Natural killer cell (primary cell): ENCODE data around the gene SLCO3A1. TPM values are rescaled to one million over a fixed set of nuclear protein-coding genes. Genes with fewer than 3 reads are reported as not detected.
A peak's percentile ranks its signal among the peaks of the same experiment; 100 is the strongest.

Experiments
- ATAC-seq, 3 donors: fragments of 150-1000 bp in 2 of 3; fragments of 200-7000 bp in 1 of 3; cut with Tn5 transposase; 1 replicate in 1 of 3; 2 replicates in 2 of 3; pipeline ENCODE4 v1.10.0; 2021; ENCODE audit warnings: mild to moderate bottlenecking in 2 of 3, moderate library complexity in 2 of 3
- DNase-seq, 2 donors: peaks; one replicate each; pipeline versions ENCODE4 v3.0.0 to v3.0.0-alpha.2; 2013 to 2021; ENCODE audit warnings: mixed read lengths in 1 of 2
- H3K27ac ChIP-seq: one replicate; pipeline ENCODE4 v1.5.1; 2013; ENCODE audit warnings: mild to moderate bottlenecking, low read length
- H3K27me3 ChIP-seq: one replicate; pipeline ENCODE4 v1.6.1; 2013; ENCODE audit warnings: low read length; ENCODE audit not compliant: control insufficient read depth, insufficient read depth
- H3K36me3 ChIP-seq: one replicate; pipeline ENCODE4 v1.6.1; 2013; ENCODE audit warnings: low read length; ENCODE audit not compliant: control insufficient read depth, insufficient read depth
- H3K4me1 ChIP-seq: one replicate; pipeline ENCODE4 v1.6.1; 2013; ENCODE audit warnings: low read length; ENCODE audit not compliant: control insufficient read depth, insufficient read depth
- H3K4me3 ChIP-seq: one replicate; pipeline ENCODE4 v1.5.1; 2013; ENCODE audit warnings: low read length
- H3K9me3 ChIP-seq: one replicate; pipeline ENCODE4 v1.6.1; 2013; ENCODE audit warnings: low read length; ENCODE audit not compliant: control insufficient read depth, insufficient read depth
- H3K27ac Mint-ChIP-seq, 2 donors: one replicate each; pipeline ENCODE4 v1.8.0; 2022; ENCODE audit warnings: mild to moderate bottlenecking in 2 of 2, mixed read lengths in 2 of 2, moderate library complexity in 1 of 2
- H3K27me3 Mint-ChIP-seq, 2 donors: one replicate each; pipeline ENCODE4 v1.8.0; 2022; ENCODE audit warnings: low read depth in 2 of 2, mixed read lengths in 2 of 2
- H3K36me3 Mint-ChIP-seq: one replicate; pipeline ENCODE4 v1.8.0; 2022; ENCODE audit warnings: mixed read lengths
- H3K4me1 Mint-ChIP-seq, 2 donors: one replicate each; pipeline ENCODE4 v1.8.0; 2022; ENCODE audit warnings: mixed read lengths in 2 of 2
- H3K4me3 Mint-ChIP-seq: one replicate; pipeline ENCODE4 v1.8.0; 2022; ENCODE audit warnings: mild to moderate bottlenecking, moderate library complexity, mixed read lengths
- H3K9me3 Mint-ChIP-seq, 2 donors: one replicate each; pipeline ENCODE4 v1.8.0; 2022; ENCODE audit warnings: mixed read lengths in 2 of 2
- WGBS: methylation state at CpG from one replicate; pipeline ENCODE4 v1.1.7; 2013; ENCODE audit warnings: missing lambda C conversion rate; ENCODE audit not compliant: insufficient coverage; 5-methylcytosine and 5-hydroxymethylcytosine counted together
- intact Hi-C: fragments of 100-400 bp; cut with micrococcal nuclease; formaldehyde crosslinking; loops from one replicate; pipeline ENCODE4 v1.14.2; 2022
- total RNA-seq, 4 donors: library from RNA; stranded (reverse); fragments of 120-200 nt in 1 of 4; gene quantifications; one replicate each; pipeline versions ENCODE4 v1.2.3 to v1.2.4, GENCODE V29; 2013 to 2022
- TF ChIP-seq, protein P1 (sequence below): fragments of 200-600 bp; IDR thresholded peaks from one replicate; pipeline ENCODE4 v1.8.0; 2022; ENCODE audit warnings: antibody characterized with exemption

SLCO3A1 gene
- total RNA-seq, 3 donors from 2014 or later (not counting 1 experiment from before 2014, with no cell fraction given) = 48.5 to 73.5 (median 68.8) TPM

GRCh38 chr15:91965501-91966193 lies 112.1 kb downstream of the SLCO3A1 start:
- Mint-ChIP-seq H3K27me3 (no peaks in the 10 kb centered on the region), H3K4me1 (peaks cover 66 to 68% of the 10 kb centered on the region in 2 donors), H3K36me3 (no peaks in the 10 kb centered on the region), H3K9me3 (no peaks in the 10 kb centered on the region), H3K27ac (peak overlapping the region in 1 of 2 donors; percentile 25), H3K4me3 (no peak overlapping the region)
- Histone ChIP-seq H3K27ac (no peak overlapping the region), H3K36me3 (no peaks in the 10 kb centered on the region), H3K27me3 (no peaks in the 10 kb centered on the region), H3K9me3 (no peaks in the 10 kb centered on the region), H3K4me3 (no peak overlapping the region), H3K4me1 (peaks cover 23% of the 10 kb centered on the region)
- ATAC-seq (no peak), DNase-seq (no peak)
- TF ChIP-seq, protein P1, sequence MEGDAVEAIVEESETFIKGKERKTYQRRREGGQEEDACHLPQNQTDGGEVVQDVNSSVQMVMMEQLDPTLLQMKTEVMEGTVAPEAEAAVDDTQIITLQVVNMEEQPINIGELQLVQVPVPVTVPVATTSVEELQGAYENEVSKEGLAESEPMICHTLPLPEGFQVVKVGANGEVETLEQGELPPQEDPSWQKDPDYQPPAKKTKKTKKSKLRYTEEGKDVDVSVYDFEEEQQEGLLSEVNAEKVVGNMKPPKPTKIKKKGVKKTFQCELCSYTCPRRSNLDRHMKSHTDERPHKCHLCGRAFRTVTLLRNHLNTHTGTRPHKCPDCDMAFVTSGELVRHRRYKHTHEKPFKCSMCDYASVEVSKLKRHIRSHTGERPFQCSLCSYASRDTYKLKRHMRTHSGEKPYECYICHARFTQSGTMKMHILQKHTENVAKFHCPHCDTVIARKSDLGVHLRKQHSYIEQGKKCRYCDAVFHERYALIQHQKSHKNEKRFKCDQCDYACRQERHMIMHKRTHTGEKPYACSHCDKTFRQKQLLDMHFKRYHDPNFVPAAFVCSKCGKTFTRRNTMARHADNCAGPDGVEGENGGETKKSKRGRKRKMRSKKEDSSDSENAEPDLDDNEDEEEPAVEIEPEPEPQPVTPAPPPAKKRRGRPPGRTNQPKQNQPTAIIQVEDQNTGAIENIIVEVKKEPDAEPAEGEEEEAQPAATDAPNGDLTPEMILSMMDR = no peak
- intact Hi-C loops = no loop called here
- 87% methylated on average over 9 of the region's 9 CpGs for WGBS

DNA sequence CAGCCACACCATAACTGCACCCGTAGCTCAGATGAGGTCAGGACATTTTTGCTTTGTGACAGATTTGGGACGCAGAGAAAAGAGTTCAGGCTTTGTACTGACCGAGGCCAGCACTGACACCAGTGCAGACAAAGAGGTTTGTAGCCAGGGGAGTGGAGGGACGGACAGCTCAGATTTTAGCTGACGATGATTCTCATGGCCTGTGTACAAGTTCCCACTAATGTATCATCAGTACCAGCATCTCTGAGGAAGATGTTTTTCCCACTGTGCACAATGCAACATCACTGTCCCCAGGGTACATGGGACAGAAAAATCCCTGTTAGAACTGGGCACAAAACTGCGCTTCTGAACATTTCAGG lies 112.7 kb downstream of the SLCO3A1 start:
- Histone ChIP-seq H3K27ac (no peak overlapping the region), H3K36me3 (no peaks in the 10 kb centered on the region), H3K4me1 (peaks cover 23% of the 10 kb centered on the region), H3K9me3 (no peaks in the 10 kb centered on the region), H3K27me3 (no peaks in the 10 kb centered on the region), H3K4me3 (no peak overlapping the region)
- DNase-seq (no peak), ATAC-seq (no peak)
- no peaks in the 10 kb centered on the region for H3K9me3 Mint-ChIP-seq
- peak overlapping the region; percentile 25 to 29 for H3K27ac Mint-ChIP-seq
- TF ChIP-seq, protein P1 = no peak
- intact Hi-C loops = no loop called here
- H3K4me3 Mint-ChIP-seq = no peak overlapping the region
- WGBS = over 99% methylated on average over 6 of the region's 6 CpGs
- H3K36me3 Mint-ChIP-seq = no peaks in the 10 kb centered on the region
- no peaks in the 10 kb centered on the region for H3K27me3 Mint-ChIP-seq
- H3K4me1 Mint-ChIP-seq = peaks cover 66 to 68% of the 10 kb centered on the region in 2 donors

DNA sequence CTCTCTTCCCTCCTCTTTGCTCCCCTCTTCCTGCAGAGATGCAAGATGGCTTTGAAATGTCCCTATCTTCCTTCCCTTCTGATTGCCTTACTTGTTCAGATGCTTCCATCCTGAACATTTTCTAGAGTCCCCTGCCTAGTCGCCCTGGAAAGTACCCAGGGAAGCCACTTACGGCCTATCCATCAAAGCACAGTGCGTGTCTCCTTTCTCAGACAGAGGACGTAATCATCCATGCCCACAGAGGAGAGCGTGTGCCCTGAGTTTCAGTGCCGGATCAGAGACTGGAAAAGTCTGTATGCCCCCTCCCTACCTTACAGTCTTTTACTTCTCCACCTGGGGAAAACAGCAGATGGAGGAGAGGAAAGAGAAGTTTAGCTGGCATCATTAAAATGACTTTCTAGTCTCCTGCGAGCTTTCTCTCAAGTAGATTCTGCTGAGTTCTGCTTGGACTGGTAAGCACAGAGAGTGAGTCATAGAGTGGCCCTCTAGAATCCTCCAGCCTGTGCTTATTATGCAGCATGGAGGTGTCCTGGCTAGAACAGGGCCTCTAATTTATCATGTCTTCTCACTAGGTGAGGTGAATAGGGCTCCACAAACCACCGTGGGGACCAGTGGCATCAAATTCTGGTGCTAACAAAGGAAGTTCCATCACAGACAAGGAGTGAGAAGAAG lies 114.6 kb downstream of the SLCO3A1 start:
- DNase-seq (no peak), ATAC-seq (no peak)
- peaks cover 60 to 61% of the 10 kb centered on the region in 2 donors for H3K4me1 Mint-ChIP-seq
- TF ChIP-seq, protein P1 = no peak
- Histone ChIP-seq H3K4me1 (peaks cover 13% of the 10 kb centered on the region), H3K9me3 (no peaks in the 10 kb centered on the region), H3K4me3 (no peak overlapping the region), H3K36me3 (no peaks in the 10 kb centered on the region), H3K27ac (no peak overlapping the region), H3K27me3 (no peaks in the 10 kb centered on the region)
- intact Hi-C loops = no loop called here
- no peak overlapping the region for H3K4me3 Mint-ChIP-seq
- no peaks in the 10 kb centered on the region for H3K9me3 Mint-ChIP-seq
- 97% methylated on average over 8 of the region's 8 CpGs for WGBS
- H3K27ac Mint-ChIP-seq = no peak overlapping the region
- no peaks in the 10 kb centered on the region for H3K36me3 Mint-ChIP-seq
- H3K27me3 Mint-ChIP-seq = no peaks in the 10 kb centered on the region
